Astrocyte (in vitro differentiated cells and primary cell): ENCODE measurements around the gene TNFAIP1.

Source experiments
- EZH2 ChIP-seq: IDR thresholded peaks from 2 replicates; pipeline ENCODE4 v1.6.1; 2012; ENCODE audit warnings: mild to moderate bottlenecking, low read length, inconsistent platforms; ENCODE audit not compliant: insufficient read depth
- TF ChIP-seq, protein P1 (sequence below): IDR thresholded peaks from 2 replicates; pipeline ENCODE4 v1.5.1; 2011; ENCODE audit warnings: low read depth, mild to moderate bottlenecking, inconsistent platforms, low read length, moderate library complexity; ENCODE audit not compliant: insufficient read depth

DNA sequence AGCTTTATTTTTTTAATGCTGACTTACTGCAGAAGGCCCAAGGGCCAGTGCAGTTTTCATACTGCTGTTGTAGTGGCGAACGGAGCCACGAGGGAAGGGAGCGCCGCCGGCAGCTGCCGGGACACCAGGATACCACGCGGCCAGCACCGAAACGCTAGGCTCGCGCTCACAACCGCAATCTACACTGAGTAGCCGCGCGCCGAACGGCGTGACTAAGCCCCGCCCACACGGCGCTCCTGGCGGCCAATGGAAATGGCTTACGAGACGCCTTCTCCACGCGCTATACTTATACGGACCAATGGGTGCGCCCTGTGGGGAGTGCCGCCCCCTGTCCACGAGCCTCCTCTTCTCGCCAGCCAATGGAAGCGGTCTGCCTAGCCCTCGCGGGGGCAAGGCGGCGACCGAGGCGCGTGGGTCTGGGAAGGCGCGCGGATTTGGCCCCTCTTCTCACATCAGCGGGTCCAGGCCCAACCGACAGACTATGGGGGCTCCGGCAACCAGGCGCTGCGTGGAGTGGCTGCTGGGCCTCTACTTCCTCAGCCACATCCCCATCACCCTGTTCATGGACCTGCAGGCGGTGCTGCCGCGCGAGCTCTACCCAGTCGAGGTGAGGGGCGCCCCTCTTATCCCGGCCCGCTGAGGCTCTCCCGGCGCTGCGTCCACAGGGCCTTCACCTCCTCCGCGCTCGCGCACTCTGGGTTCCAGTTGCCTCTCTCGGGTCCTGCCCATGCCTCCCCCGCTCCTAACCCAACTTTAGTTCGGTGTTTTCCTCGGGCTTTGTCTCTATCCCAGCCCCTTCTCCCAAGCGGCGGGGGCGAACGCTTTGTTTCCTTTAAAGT is 16.6 kb upstream of the TNFAIP1 start, which contains the start of gene TMEM97:
- TF ChIP-seq, protein P1, sequence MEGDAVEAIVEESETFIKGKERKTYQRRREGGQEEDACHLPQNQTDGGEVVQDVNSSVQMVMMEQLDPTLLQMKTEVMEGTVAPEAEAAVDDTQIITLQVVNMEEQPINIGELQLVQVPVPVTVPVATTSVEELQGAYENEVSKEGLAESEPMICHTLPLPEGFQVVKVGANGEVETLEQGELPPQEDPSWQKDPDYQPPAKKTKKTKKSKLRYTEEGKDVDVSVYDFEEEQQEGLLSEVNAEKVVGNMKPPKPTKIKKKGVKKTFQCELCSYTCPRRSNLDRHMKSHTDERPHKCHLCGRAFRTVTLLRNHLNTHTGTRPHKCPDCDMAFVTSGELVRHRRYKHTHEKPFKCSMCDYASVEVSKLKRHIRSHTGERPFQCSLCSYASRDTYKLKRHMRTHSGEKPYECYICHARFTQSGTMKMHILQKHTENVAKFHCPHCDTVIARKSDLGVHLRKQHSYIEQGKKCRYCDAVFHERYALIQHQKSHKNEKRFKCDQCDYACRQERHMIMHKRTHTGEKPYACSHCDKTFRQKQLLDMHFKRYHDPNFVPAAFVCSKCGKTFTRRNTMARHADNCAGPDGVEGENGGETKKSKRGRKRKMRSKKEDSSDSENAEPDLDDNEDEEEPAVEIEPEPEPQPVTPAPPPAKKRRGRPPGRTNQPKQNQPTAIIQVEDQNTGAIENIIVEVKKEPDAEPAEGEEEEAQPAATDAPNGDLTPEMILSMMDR: no peak
- no peak for TF ChIP-seq EZH2
